Neuron (in vitro differentiated cells): ENCODE results near the gene RASAL2.

Source experiments
- H2AFZ ChIP-seq: one replicate; pipeline ENCODE4 v1.6.1; 2013; ENCODE audit warnings: low read depth, mild to moderate bottlenecking, inconsistent platforms, low read length, moderate library complexity
- H3K27me3 ChIP-seq: one replicate; pipeline ENCODE4 v1.6.1; 2013; ENCODE audit warnings: low read length; ENCODE audit not compliant: insufficient read depth
- H3K36me3 ChIP-seq: one replicate; pipeline ENCODE4 v1.6.1; 2013; ENCODE audit warnings: low read length; ENCODE audit not compliant: insufficient read depth
- H3K4me1 ChIP-seq: one replicate; pipeline ENCODE4 v1.6.1; 2013; ENCODE audit warnings: low read length; ENCODE audit not compliant: insufficient read depth
- H3K4me3 ChIP-seq: 2 replicates; pipeline ENCODE4 v1.5.1; 2013; ENCODE audit warnings: mild to moderate bottlenecking, low read length, moderate library complexity
- H3K9me3 ChIP-seq: one replicate; pipeline ENCODE4 v1.6.1; 2013; ENCODE audit warnings: low read length

RASAL2 gene

GRCh38 chr1:178275553-178275952, 181.6 kb downstream of the RASAL2 start:
- Histone ChIP-seq H2AFZ (no peak overlapping the region), H3K4me1 (peaks cover 17% of the 10 kb centered on the region), H3K4me3 (no peak overlapping the region), H3K27me3 (no peaks in the 10 kb centered on the region), H3K36me3 (no peaks in the 10 kb centered on the region), H3K9me3 (peaks cover 4% of the 10 kb centered on the region)

GRCh38 chr1:178277793-178278530, 184.1 kb downstream of the RASAL2 start:
- peaks cover 4% of the 10 kb centered on the region for H3K9me3 ChIP-seq
- H3K36me3 ChIP-seq = no peaks in the 10 kb centered on the region
- peaks cover 9% of the 10 kb centered on the region for H3K4me1 ChIP-seq
- no peak overlapping the region for H3K4me3 ChIP-seq
- H2AFZ ChIP-seq = no peak overlapping the region
- H3K27me3 ChIP-seq = no peaks in the 10 kb centered on the region

- no peak overlapping the region for H2AFZ ChIP-seq
- no peaks in the 10 kb centered on the region for H3K27me3 ChIP-seq
- peaks cover 4% of the 10 kb centered on the region for H3K9me3 ChIP-seq
- peaks cover 7% of the 10 kb centered on the region for H3K4me1 ChIP-seq
- no peaks in the 10 kb centered on the region for H3K36me3 ChIP-seq
- H3K4me3 ChIP-seq = no peak overlapping the region
These were observed 185.2 kb downstream of the RASAL2 start for GRCh38 chr1:178278916-178279686.

- H3K9me3 ChIP-seq = peaks cover 4% of the 10 kb centered on the region
- H3K4me3 ChIP-seq = no peak overlapping the region
- no peaks in the 10 kb centered on the region for H3K27me3 ChIP-seq
- no peak overlapping the region for H2AFZ ChIP-seq
- peaks cover 6% of the 10 kb centered on the region for H3K4me1 ChIP-seq
- H3K36me3 ChIP-seq = peaks cover 12% of the 10 kb centered on the region
These were observed 189.1 kb downstream of the RASAL2 start for GRCh38 chr1:178282949-178283367.

GRCh38 chr1:178283409-178283808, 189.5 kb downstream of the RASAL2 start:
- H3K36me3 ChIP-seq = peaks cover 12% of the 10 kb centered on the region
- H3K4me3 ChIP-seq = no peak overlapping the region
- no peak overlapping the region for H2AFZ ChIP-seq
- peaks cover 6% of the 10 kb centered on the region for H3K4me1 ChIP-seq
- no peaks in the 10 kb centered on the region for H3K27me3 ChIP-seq
- H3K9me3 ChIP-seq = no peaks in the 10 kb centered on the region

- Histone ChIP-seq H3K9me3 (no peaks in the 10 kb centered on the region), H2AFZ (no peak overlapping the region), H3K36me3 (peaks cover 12% of the 10 kb centered on the region), H3K4me3 (no peak overlapping the region), H3K27me3 (no peaks in the 10 kb centered on the region), H3K4me1 (peaks cover 6% of the 10 kb centered on the region)
These were observed 190.2 kb downstream of the RASAL2 start for GRCh38 chr1:178284058-178284457.

GRCh38 chr1:178291166-178291565, 197.3 kb downstream of the RASAL2 start:
- no peaks in the 10 kb centered on the region for H3K27me3 ChIP-seq
- H2AFZ ChIP-seq = no peak overlapping the region
- H3K9me3 ChIP-seq = no peaks in the 10 kb centered on the region
- H3K36me3 ChIP-seq = peaks cover 10% of the 10 kb centered on the region
- H3K4me3 ChIP-seq = no peak overlapping the region
- H3K4me1 ChIP-seq = peaks cover 24% of the 10 kb centered on the region

GRCh38 chr1:178294654-178295053, 200.8 kb downstream of the RASAL2 start:
- Histone ChIP-seq H3K27me3 (no peaks in the 10 kb centered on the region), H3K9me3 (no peaks in the 10 kb centered on the region), H3K36me3 (no peaks in the 10 kb centered on the region), H3K4me3 (no peak overlapping the region), H3K4me1 (peaks cover 24% of the 10 kb centered on the region), H2AFZ (no peak overlapping the region)

GRCh38 chr1:178300352-178300699, 206.4 kb downstream of the RASAL2 start:
- Histone ChIP-seq H3K4me1 (peaks cover 3% of the 10 kb centered on the region), H3K4me3 (no peak overlapping the region), H3K27me3 (no peaks in the 10 kb centered on the region), H3K36me3 (no peaks in the 10 kb centered on the region), H2AFZ (no peak overlapping the region), H3K9me3 (no peaks in the 10 kb centered on the region)

GRCh38 chr1:178301141-178301540, 207.2 kb downstream of the RASAL2 start:
- Histone ChIP-seq H2AFZ (no peak overlapping the region), H3K4me3 (no peak overlapping the region), H3K27me3 (no peaks in the 10 kb centered on the region), H3K9me3 (no peaks in the 10 kb centered on the region), H3K4me1 (no peaks in the 10 kb centered on the region), H3K36me3 (no peaks in the 10 kb centered on the region)

- Histone ChIP-seq H3K4me3 (no peak overlapping the region), H3K9me3 (no peaks in the 10 kb centered on the region), H3K36me3 (no peaks in the 10 kb centered on the region)
These were observed 213.4 kb downstream of the RASAL2 start for GRCh38 chr1:178307264-178307663.

GRCh38 chr1:178308438-178308837, 214.5 kb downstream of the RASAL2 start:
- no peak overlapping the region for H3K4me3 ChIP-seq
- no peak overlapping the region for H2AFZ ChIP-seq
- no peaks in the 10 kb centered on the region for H3K36me3 ChIP-seq
- peaks cover 5% of the 10 kb centered on the region for H3K4me1 ChIP-seq
- H3K9me3 ChIP-seq = no peaks in the 10 kb centered on the region
- H3K27me3 ChIP-seq = no peaks in the 10 kb centered on the region

More at GRCh38 chr1:178307264-178307663, 213.4 kb downstream of the RASAL2 start:
- Histone ChIP-seq H3K27me3 (no peaks in the 10 kb centered on the region), H3K4me1 (peaks cover 5% of the 10 kb centered on the region), H2AFZ (no peak overlapping the region)

GRCh38 chr1:178310685-178311105, 216.8 kb downstream of the RASAL2 start:
- no peaks in the 10 kb centered on the region for H3K9me3 ChIP-seq

More at GRCh38 chr1:178310685-178311105, 216.8 kb downstream of the RASAL2 start:
- Histone ChIP-seq H3K4me3 (no peak overlapping the region), H3K36me3 (no peaks in the 10 kb centered on the region), H3K4me1 (peaks cover 5% of the 10 kb centered on the region), H3K27me3 (no peaks in the 10 kb centered on the region), H2AFZ (no peak overlapping the region)
